Breast epithelium (tissue), 3 donors: ENCODE measurements around the gene TPRG1L.

ENCODE experiments used
- POLR2A ChIP-seq: fragments of 450-650 bp; IDR thresholded peaks from one replicate; pipeline ENCODE4 v1.6.1; 2016; ENCODE audit warnings: antibody characterized with exemption, mild to moderate bottlenecking, moderate library complexity
- POLR2AphosphoS5 ChIP-seq, 3 donors: sonication (generic); formaldehyde crosslinking; IDR thresholded peaks; one replicate each; pipeline ENCODE4 v1.6.1; 2017; ENCODE audit warnings: antibody characterized with exemption in 3 of 3
- TF ChIP-seq, protein P1 (sequence below), 3 donors: fragments of 450-650 bp; IDR thresholded peaks; one replicate each; pipeline ENCODE4 v1.5.1; 2016 to 2017; ENCODE audit warnings: antibody characterized with exemption in 3 of 3, mild to moderate bottlenecking in 3 of 3, moderate library complexity in 3 of 3

DNA sequence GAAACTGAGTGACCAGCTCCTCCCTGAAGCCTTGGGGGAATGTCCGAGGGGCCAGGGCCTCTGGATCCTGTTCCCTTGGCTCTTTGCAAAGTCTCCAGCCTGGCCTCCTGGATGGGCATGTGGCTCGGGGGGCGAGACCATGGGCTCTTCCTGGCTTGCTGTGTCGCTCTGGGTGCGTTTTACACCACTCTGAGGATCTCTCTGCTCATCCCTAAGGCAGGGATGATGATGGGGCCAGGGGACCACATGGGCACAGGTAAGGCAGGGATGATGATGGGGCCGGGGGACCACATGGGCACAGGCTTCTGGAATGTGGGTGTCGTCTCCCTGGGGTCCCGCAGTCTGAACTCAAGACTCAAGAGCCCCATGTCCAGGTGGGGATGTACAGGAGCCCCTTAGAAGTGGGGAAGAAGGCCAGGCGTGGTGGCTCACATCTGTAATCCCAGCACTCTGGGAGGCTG, 45.2 kb downstream of the TPRG1L start:
- TF ChIP-seq, protein P1, sequence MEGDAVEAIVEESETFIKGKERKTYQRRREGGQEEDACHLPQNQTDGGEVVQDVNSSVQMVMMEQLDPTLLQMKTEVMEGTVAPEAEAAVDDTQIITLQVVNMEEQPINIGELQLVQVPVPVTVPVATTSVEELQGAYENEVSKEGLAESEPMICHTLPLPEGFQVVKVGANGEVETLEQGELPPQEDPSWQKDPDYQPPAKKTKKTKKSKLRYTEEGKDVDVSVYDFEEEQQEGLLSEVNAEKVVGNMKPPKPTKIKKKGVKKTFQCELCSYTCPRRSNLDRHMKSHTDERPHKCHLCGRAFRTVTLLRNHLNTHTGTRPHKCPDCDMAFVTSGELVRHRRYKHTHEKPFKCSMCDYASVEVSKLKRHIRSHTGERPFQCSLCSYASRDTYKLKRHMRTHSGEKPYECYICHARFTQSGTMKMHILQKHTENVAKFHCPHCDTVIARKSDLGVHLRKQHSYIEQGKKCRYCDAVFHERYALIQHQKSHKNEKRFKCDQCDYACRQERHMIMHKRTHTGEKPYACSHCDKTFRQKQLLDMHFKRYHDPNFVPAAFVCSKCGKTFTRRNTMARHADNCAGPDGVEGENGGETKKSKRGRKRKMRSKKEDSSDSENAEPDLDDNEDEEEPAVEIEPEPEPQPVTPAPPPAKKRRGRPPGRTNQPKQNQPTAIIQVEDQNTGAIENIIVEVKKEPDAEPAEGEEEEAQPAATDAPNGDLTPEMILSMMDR (IDR thresholded peaks at IDR 0.05), result no peak
- no peak for TF ChIP-seq POLR2AphosphoS5 (IDR thresholded peaks at IDR 0.05)
- TF ChIP-seq POLR2A, result no peak
